AG09309 (cell line): ENCODE measurements around the gene CDAN1.

Experiments used
- DNase-seq: peaks from one replicate; pipeline ENCODE4 v3.0.0-alpha.2; 2010; ENCODE audit warnings: low read depth
- H3K4me3 ChIP-seq: 2 replicates; pipeline ENCODE4 v1.5.1; 2011; ENCODE audit warnings: mild to moderate bottlenecking, low read depth, low read length, moderate library complexity; ENCODE audit not compliant: control insufficient read depth
- TF ChIP-seq, protein P1 (sequence below): IDR thresholded peaks from 2 replicates; pipeline ENCODE4 v1.5.1; 2011; ENCODE audit warnings: mild to moderate bottlenecking, low read depth, low read length, inconsistent platforms; ENCODE audit not compliant: insufficient read depth, control insufficient read depth; ENCODE audit errors: missing control alignments

CDAN1 gene

GRCh38 chr15:42730135-42730534, 6.8 kb downstream of the CDAN1 start:
- H3K4me3 ChIP-seq: no peak overlapping the region
- TF ChIP-seq, protein P1, sequence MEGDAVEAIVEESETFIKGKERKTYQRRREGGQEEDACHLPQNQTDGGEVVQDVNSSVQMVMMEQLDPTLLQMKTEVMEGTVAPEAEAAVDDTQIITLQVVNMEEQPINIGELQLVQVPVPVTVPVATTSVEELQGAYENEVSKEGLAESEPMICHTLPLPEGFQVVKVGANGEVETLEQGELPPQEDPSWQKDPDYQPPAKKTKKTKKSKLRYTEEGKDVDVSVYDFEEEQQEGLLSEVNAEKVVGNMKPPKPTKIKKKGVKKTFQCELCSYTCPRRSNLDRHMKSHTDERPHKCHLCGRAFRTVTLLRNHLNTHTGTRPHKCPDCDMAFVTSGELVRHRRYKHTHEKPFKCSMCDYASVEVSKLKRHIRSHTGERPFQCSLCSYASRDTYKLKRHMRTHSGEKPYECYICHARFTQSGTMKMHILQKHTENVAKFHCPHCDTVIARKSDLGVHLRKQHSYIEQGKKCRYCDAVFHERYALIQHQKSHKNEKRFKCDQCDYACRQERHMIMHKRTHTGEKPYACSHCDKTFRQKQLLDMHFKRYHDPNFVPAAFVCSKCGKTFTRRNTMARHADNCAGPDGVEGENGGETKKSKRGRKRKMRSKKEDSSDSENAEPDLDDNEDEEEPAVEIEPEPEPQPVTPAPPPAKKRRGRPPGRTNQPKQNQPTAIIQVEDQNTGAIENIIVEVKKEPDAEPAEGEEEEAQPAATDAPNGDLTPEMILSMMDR: no peak
- DNase-seq: no peak

GRCh38 chr15:42729409-42729808, 7.5 kb downstream of the CDAN1 start:
- no peak for DNase-seq
- H3K4me3 ChIP-seq: no peak overlapping the region
- TF ChIP-seq, protein P1: no peak

DNA sequence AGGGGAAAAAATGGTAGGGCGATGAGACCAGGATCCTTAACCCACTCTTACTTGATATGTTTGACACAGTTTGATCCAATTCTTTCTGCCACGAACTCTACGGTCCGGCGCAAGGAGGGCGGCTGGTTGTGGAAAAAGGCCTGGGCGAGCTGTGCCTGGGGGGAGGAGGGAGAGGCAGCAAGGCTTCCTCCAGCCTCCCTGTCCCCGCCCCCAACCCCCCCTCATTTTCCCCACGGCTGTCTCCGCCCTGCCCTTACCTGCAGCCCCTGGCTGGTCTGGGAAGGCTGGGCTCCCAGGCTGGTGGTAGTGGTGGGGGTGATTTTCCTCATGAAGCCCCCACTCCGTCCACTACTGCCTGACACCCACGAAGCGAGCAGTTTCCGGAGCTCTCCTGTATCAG, 8.0 kb downstream of the CDAN1 start:
- DNase-seq: no peak
- TF ChIP-seq, protein P1: no peak
- H3K4me3 ChIP-seq: no peak overlapping the region

DNA sequence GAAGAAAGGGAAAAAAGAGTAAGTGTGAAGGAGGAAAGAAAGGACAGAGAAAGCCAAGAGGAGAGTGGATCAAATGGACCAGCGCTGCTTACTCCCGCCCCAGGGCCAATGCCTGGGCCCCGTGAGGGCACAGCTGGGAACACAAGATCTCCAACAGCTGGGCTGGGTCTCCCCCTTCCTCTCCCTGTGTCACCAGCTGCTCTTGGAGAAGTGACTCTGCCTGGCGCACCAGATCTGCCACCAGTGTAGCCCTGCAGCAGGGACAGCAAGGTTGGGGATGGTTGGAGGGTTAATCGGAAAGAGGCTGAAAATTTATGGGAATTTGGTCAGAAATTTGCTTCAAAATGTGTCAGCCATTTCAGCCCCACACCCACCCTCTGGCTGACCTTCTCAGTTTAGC, 8.4 kb downstream of the CDAN1 start:
- no peak for DNase-seq
- no peak overlapping the region for H3K4me3 ChIP-seq
- TF ChIP-seq, protein P1: no peak

DNA sequence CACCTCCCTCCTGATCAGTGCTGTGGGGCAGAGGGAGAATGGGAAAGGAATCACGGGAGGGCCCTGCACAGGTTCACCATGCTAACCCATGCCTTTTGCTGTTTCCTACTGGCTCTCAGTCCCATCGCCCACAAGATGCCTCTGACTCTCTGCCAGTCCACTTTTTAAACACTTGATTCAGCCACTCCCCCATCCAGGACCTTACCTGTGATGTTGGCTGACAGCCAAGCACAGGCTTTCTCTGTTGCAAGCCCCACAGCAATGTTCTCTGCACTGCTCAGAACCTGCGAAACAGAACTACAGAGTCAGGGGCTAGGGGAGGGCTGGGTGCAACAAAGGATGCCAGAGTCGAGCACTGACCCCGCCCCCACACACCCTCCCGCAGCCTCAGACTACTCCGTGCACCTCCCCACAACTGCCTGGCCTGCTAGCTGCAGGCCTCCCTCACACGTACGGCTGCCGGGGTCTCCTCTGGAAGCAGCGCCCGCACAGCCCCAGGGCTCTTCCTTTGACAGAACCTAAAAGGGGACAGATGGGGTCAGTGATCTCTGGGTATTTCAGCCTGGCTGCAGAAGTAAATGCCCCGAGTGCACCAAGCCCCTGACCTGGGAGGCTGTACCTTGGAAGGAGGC, 9.1 kb downstream of the CDAN1 start:
- H3K4me3 ChIP-seq: no peak overlapping the region
- TF ChIP-seq, protein P1: no peak
- DNase-seq: no peak

DNA sequence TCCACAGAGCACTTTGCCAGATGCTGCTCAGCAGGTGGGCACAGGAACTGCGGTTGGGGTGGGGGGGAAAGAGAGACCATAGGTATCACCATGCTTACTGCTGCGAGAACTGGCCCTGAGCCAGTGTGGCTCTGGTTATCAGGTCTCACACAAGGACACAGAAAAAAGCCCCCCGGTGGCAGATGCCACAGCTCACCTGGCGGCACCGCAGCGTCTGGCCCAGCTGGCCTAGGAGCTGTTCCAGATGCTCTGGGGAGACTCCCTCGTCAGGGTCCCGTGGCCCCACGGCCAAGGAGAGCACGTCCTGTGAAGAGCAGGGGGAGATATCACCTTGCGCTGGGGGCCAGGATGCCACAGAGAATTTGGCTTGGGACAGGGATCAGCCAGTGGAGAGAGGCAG, 10.8 kb downstream of the CDAN1 start:
- no peak overlapping the region for H3K4me3 ChIP-seq
- DNase-seq: no peak
- TF ChIP-seq, protein P1: no peak
